Suppressor macrophage treated with lipopolysaccharide for 1 hour (primary cell): ENCODE results near the gene SLC66A2.
"Not testable (repeated sequence)": the region's sequence is repeated elsewhere in the genome, so short reads cannot be mapped to it uniquely, and the experiment has no call there.

Experiments used
- DNase-seq, 3 donors: peaks; one replicate each; pipeline ENCODE4 v3.0.0-alpha.2; 2020 to 2022

SLC66A2 gene

DNA sequence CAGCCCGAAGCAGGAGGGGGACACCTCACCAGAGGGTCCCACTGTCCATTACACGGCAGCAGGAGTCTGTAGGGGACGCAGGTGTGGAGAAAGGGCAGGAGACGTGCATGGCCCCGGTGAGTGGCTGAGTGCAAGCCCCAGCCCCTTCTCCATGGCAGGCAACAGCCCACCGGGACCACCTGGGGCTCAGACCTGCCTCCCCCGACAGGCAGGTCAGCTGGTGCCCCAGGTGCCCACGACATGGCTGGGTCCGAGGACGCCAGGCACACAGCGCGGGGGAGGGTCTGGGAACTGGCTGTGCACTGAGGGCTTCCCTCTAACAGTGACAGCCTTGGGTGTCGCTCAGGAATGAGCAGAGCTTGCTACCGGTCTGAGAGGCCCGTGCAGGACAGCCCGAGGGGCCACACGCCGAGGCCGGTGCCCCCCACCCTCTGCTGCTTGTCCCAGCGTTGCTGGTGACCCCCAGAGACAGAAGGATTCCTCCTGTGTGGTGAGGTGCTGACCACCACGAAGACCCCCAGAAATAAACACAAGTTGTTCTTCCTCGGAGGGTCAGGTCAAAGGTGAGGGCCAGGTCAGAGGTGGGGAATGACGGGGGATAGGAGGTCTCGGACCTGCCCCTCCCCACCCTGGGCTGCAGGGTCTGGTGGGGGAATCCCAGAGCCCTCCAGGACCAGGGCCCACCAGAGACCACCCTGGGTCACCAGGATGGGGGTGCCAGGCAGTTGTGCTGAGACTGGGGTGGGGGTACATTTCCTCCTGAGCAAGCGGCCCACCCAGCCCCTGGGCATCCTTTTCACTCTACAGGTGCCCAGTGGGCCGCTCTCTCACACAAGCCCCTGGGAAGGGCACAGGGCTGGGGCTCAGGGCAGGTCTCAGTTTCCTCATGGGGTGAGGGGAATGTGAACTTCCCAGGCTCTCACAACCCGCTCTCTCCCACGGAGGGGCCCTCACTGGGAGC lies 50.6 kb downstream of the SLC66A2 start:
- DNase-seq = no peak

DNA sequence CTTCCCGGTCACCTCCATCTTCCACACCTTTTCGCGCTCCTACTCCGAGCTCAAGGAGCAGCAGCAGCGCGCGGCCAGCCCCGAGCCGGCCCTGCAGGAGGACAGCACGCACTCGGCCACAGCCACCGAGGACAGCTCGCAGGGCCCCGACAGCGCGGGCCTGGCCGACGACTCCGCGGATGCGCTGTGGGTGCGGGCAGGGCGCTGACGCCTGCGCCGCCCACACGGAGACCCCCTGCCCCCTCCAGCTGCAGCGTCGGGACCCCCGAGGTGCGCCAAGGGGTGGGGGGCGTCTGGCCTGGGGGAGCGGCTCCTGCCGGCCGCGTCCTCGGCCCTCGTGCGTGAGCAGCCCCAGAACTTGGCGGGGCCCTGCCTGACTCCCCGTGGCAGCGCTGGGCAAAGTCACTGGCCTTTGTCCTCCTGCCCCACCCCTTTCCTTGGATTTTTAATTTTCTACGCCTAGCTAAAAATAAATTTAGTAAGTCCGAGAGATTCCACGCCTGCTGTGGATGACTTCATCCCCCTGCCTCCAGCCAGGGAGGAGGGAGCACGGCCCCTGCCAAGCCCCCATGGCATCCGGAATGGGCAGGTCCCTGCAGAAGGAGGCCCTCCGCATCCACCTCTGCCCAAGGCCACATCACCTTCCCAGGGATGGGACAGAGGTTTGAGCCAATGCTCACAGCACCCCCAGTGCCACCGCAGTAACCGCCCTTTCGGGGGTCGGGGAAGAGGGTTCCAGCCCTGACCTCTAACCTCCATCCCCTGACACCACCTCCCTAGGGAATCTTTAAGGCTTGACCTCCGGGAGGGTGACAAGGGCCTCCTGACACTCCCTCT lies 51.6 kb downstream of the SLC66A2 start:
- DNase-seq = no peak

GRCh38 chr18:79898952-79899608 lies 52.4 kb downstream of the SLC66A2 start:
- DNase-seq = no peak

- no peak for DNase-seq
These were observed 53.4 kb downstream of the SLC66A2 start for GRCh38 chr18:79897940-79898625.

GRCh38 chr18:79896738-79897137 lies 54.7 kb downstream of the SLC66A2 start:
- DNase-seq = no peak

GRCh38 chr18:79890674-79891073 lies 60.8 kb downstream of the SLC66A2 start:
- DNase-seq = no peak

DNA sequence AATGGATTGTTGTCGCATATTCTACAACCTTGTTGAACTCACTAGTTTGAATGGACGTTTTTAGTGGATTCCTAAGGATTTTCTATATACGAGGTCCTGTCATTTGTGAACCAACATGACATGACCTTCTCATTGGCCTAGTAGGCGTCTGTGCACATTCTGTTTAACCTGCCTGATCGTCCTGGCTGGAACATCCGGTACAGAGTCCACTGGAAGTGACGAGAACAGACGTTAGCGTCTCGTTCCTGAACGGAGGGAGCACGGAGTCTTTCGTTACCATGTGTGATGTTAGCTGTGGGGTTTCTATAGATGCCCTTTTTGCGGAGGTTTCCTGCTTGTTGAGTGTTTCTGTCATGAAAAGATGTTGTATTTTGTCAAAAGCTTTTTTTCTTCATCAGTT lies 61.9 kb downstream of the SLC66A2 start:
- no peak for DNase-seq

- no peak for DNase-seq
These were observed 63.4 kb downstream of the SLC66A2 start for GRCh38 chr18:79888016-79888415.

DNA sequence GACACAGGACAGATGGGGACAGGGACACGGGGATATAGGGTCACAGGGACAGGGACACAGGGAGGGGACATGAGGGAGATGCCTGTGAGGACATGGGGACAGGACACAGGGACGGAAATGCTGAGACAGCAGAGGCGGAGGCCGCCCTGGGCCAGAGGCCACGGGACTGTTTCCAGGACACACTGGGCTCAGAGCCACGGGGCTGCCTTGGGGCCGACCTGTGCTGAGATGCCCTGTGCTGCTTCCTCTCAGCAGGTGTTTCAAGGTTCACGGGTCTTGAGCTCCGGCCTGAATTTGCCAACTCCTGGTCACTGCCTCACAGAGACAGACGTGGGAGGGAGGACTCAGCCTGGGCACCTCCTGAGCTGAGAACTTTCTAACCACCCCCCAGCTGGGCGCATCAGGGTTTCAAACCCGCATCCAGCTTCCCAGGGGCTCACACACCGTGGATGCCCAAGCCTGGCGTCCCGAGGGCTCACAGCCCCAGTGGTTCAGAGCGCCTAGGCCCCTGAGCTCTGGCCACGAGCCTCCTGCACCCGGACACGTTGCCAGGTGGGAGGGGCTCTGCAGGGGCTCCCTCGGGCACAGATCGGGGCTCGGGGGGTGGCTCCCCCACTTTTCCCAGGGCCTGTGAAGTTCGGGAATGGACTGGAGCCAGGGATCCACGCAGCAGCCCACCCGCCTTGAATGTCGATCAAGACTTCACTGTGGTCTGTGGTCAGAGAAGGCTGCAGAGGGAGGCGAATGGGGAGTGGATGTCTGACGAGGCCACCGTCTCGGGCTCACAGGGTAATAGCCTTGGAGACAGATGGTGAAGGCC lies 64.1 kb downstream of the SLC66A2 start:
- no peak for DNase-seq

DNA sequence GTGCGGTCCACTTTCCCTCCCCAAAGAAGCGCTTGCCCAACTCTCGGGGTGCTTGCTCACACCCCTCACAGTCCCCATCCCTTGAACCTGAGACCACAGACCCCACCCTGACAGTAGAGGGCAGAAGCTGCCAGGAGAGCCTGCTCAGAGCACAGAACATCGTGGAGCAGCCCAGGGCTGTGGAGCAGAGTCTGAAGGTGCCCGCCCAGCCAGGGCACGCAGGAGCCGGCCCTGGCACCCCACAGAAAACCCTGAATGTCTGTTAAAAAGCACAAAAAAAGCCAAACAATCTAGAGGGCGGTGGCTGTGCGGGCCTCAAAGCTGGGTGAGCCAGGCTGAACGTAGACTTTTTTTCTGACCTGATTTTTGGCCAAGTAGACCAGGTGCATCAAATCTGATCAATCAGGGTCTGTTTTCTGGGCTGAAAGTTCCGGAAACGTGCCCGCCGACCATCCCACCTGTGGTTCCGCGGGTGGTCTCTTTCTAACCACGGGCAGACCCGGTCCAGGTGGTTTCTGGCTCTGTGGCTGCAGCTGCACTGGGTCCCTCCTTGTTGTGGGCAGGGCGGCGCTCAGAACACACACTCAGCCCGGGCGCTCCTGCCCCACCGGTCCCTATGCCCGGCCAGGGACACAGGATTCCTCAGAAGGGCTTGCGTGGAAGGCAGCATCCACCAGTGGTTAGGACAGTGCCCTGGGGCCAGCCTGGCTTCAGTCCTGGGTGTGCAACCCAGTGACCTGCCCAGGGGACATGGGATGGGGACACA lies 66.3 kb downstream of the SLC66A2 start:
- no peak for DNase-seq

- DNase-seq = no peak
These were observed 67.0 kb downstream of the SLC66A2 start for GRCh38 chr18:79884294-79884962.

GRCh38 chr18:79883461-79884293 lies 67.8 kb downstream of the SLC66A2 start:
- DNase-seq = no peak

GRCh38 chr18:79882522-79883241 lies 68.8 kb downstream of the SLC66A2 start:
- DNase-seq = no peak

- DNase-seq = no peak
These were observed 69.8 kb downstream of the SLC66A2 start for GRCh38 chr18:79881695-79882094.

- DNase-seq = no peak
These were observed 71.9 kb downstream of the SLC66A2 start for GRCh38 chr18:79879566-79879965.

- no peak for DNase-seq
These were observed 72.6 kb downstream of the SLC66A2 start for GRCh38 chr18:79878741-79879378.

GRCh38 chr18:79878246-79878645 lies 73.2 kb downstream of the SLC66A2 start:
- not testable (repeated sequence) for DNase-seq
